ENCODE measurements around the gene WDR81.

DNA sequence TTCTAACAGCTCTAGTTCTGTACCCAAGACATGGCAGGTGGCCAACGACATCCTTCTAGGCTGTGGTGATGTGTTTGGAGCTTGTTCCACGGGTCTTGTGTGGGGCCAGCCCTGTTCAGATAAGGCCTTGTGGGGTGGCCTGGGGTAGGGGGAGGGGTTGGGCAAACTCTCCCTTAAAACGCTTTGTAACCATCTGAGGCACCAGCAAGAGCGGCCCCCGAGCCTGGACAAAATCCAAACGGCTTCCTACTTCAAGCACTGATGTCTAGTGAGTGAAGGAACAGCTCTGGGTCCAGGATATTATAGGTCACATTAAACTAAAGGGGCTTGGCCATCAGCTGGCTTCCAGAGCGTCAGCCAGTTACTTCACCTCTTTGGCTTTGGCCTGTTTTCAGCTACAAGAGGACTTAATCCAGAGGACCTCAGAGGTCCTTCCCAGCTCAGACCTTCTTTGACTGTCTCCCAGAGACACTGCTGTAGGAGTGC lies 49.2 kb downstream of the WDR81 start:
- TF ChIP-seq, protein P1, sequence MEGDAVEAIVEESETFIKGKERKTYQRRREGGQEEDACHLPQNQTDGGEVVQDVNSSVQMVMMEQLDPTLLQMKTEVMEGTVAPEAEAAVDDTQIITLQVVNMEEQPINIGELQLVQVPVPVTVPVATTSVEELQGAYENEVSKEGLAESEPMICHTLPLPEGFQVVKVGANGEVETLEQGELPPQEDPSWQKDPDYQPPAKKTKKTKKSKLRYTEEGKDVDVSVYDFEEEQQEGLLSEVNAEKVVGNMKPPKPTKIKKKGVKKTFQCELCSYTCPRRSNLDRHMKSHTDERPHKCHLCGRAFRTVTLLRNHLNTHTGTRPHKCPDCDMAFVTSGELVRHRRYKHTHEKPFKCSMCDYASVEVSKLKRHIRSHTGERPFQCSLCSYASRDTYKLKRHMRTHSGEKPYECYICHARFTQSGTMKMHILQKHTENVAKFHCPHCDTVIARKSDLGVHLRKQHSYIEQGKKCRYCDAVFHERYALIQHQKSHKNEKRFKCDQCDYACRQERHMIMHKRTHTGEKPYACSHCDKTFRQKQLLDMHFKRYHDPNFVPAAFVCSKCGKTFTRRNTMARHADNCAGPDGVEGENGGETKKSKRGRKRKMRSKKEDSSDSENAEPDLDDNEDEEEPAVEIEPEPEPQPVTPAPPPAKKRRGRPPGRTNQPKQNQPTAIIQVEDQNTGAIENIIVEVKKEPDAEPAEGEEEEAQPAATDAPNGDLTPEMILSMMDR (IDR thresholded peaks at IDR 0.05), result no peak
- no peak for TF ChIP-seq POLR2A (IDR thresholded peaks at IDR 0.05)

Measured in testis (tissue), 2 donors.